GM12878 (cell line): Measurements from ENCODE around the gene GREM1. TPM values are rescaled to one million over a fixed set of nuclear protein-coding genes. Genes with fewer than 3 reads are reported as not detected.

Experiments used
- ATAC-seq: fragments of 200-7000 bp; cut with Tn5 transposase; 3 replicates; pipeline ENCODE4 v1.9.1; 2020; ENCODE audit warnings: mild to moderate bottlenecking, moderate library complexity
- BruUV-seq: library from RNA; stranded (reverse); fragments of 400-500 nt; replicated peaks from 2 replicates; lab custom pipeline; 2021; lab: Mats Ljungman, UMichigan
- CTCF ChIA-PET: fragments of 300-600 bp; sonication (Branson Sonifier 250); formaldehyde crosslinking; extraction: SDS; loops from one replicate; lab custom pipeline; 2021; ENCODE audit warnings: inconsistent platforms; lab: Yijun Ruan, JAX
- POLR2A ChIA-PET: fragments of 350-600 bp; formaldehyde crosslinking; extraction: SDS; loops from one replicate; lab custom pipeline; 2021; ENCODE audit warnings: inconsistent platforms; lab: Charles Lee
- RAD21 ChIA-PET: fragments of 300-600 bp; sonication (Branson Sonifier 250); formaldehyde crosslinking; loops from one replicate; lab custom pipeline; 2023; ENCODE audit warnings: antibody characterized with exemption; ENCODE audit not compliant: unreplicated experiment; lab: Charles Lee
- SMC1A ChIA-PET: fragments of 300-600 bp; sonication (Branson Sonifier 250); formaldehyde crosslinking; loops from one replicate; lab custom pipeline; 2023; ENCODE audit not compliant: unreplicated experiment, uncharacterized antibody; lab: Charles Lee
- DNase-seq: peaks from one replicate; pipeline ENCODE4 v3.0.0-alpha.2; 2011; ENCODE audit warnings: low read depth, low spot score
- FAIRE-seq: peaks from 3 replicates; lab custom pipeline; 2011; peaks lifted over from hg19 to GRCh38; lab: Jason Lieb, UNC
- H2AFZ ChIP-seq: 2 replicates; pipeline ENCODE4 v1.6.0; 2011; ENCODE audit warnings: low read depth, low read length, control low read depth; ENCODE audit not compliant: control insufficient read depth
- H3K27ac ChIP-seq: 2 replicates; pipeline ENCODE4 v1.5.1; 2011; ENCODE audit warnings: control low read depth; ENCODE audit not compliant: control insufficient read depth, insufficient read depth
- H3K27me3 ChIP-seq, 2 experiments: replicated peaks in 1 of 2; 2 replicates each; pipeline versions ENCODE4 v1.6.0 to v1.6.1; 2011; ENCODE audit warnings: low read length in 1 of 2; ENCODE audit not compliant: control insufficient read depth in 2 of 2, insufficient read depth in 2 of 2
- H3K36me3 ChIP-seq, 2 experiments: 2 replicates each; pipeline ENCODE4 v1.5.1; 2011; ENCODE audit warnings: low read length in 1 of 2; ENCODE audit not compliant: control insufficient read depth in 2 of 2, insufficient read depth in 2 of 2
- H3K4me1 ChIP-seq: 2 replicates; pipeline ENCODE4 v1.6.1; 2011; ENCODE audit warnings: mild to moderate bottlenecking, low read length, moderate library complexity, mixed read lengths; ENCODE audit not compliant: control insufficient read depth, insufficient read depth
- H3K4me2 ChIP-seq: 2 replicates; pipeline ENCODE4 v1.6.0; 2011; ENCODE audit warnings: control low read depth; ENCODE audit not compliant: control insufficient read depth, insufficient read depth
- H3K4me3 ChIP-seq: fragments of 200-600 bp; sonication (generic); 2 replicates; pipeline ENCODE4 v1.5.1; 2016
- H3K79me2 ChIP-seq: 2 replicates; pipeline ENCODE4 v1.6.0; 2011; ENCODE audit warnings: low read length; ENCODE audit not compliant: control insufficient read depth, insufficient read depth
- H3K9ac ChIP-seq: 2 replicates; pipeline ENCODE4 v1.8.0; 2011; ENCODE audit warnings: low read length, control low read depth, mixed read lengths; ENCODE audit not compliant: control insufficient read depth, insufficient read depth
- H3K9me3 ChIP-seq: replicated peaks from 3 replicates; pipeline ENCODE4 v1.5.1; 2011; ENCODE audit warnings: mild to moderate bottlenecking, low read length; ENCODE audit not compliant: control insufficient read depth, insufficient read depth
- H4K20me1 ChIP-seq: 2 replicates; pipeline ENCODE4 v1.6.0; 2011; ENCODE audit not compliant: control insufficient read depth, insufficient read depth
- STAT1 ChIP-seq: fragments of 450-650 bp; conservative IDR thresholded peaks from 2 replicates; pipeline ENCODE4 v1.6.1; 2014; ENCODE audit warnings: antibody characterized with exemption, mild to moderate bottlenecking
- WGBS: methylation state at CpG from one replicate; pipeline ENCODE4 v1.1.6; 2016; ENCODE audit warnings: low lambda C conversion rate; ENCODE audit not compliant: insufficient replicate concordance, insufficient coverage; ENCODE audit errors: missing lambda C conversion rate; 5-methylcytosine and 5-hydroxymethylcytosine counted together
- in situ Hi-C: fragments of 300-500 bp; cut with MboI; formaldehyde crosslinking; loops from 9 replicates; pipeline ENCODE4 v1.14.3; 2018; ENCODE audit warnings: mixed read lengths
- intact Hi-C: fragments of 100-400 bp; cut with micrococcal nuclease; formaldehyde crosslinking; loops from one replicate; pipeline ENCODE4 v1.14.2; 2022; ENCODE audit not compliant: unreplicated experiment
- polyA plus RNA-seq, 11 experiments: library from polyadenylated mRNA; depleted of rRNA in 4 of 11; unstranded in 6 of 11; stranded (reverse) in 5 of 11; fragments of >200 nt; fragmentation: Nextera tagmentation in 4 of 11; fragmentation: Illumina TruSeq in 1 of 11; extraction: Ambion mirVana in 4 of 11; extraction: Trizol in 1 of 11; gene quantifications; 1 replicate in 1 of 11; 2 replicates in 10 of 11; pipeline versions ENCODE4 v1.2.1 to v1.2.3, GENCODE V29; 2011 to 2016; ENCODE audit warnings: inconsistent platforms in 2 of 11, missing spikeins in 2 of 11, low read depth in 1 of 11
- total RNA-seq, 4 experiments: library from RNA; depleted of rRNA in 3 of 4; stranded (reverse); fragments of >200 nt in 3 of 4; fragmentation: Illumina TruSeq in 1 of 4; extraction: Trizol in 1 of 4; gene quantifications; 2 replicates each; pipeline versions ENCODE4 v1.2.1 to v1.2.3, GENCODE V29; 2013 to 2021
- TF ChIP-seq, protein P1 (sequence below): fragments of 450-650 bp; IDR thresholded peaks from 2 replicates; pipeline ENCODE4 v1.6.1; 2017; ENCODE audit warnings: mild to moderate bottlenecking

The GREM1 gene
- total and polyA plus RNA-seq, 10 of the 15 experiments (the other 5 are each of a cell fraction or from before 2014, with no cell fraction given) = 0.08 to 0.36 (median 0.08) TPM; not detected in 7

DNA sequence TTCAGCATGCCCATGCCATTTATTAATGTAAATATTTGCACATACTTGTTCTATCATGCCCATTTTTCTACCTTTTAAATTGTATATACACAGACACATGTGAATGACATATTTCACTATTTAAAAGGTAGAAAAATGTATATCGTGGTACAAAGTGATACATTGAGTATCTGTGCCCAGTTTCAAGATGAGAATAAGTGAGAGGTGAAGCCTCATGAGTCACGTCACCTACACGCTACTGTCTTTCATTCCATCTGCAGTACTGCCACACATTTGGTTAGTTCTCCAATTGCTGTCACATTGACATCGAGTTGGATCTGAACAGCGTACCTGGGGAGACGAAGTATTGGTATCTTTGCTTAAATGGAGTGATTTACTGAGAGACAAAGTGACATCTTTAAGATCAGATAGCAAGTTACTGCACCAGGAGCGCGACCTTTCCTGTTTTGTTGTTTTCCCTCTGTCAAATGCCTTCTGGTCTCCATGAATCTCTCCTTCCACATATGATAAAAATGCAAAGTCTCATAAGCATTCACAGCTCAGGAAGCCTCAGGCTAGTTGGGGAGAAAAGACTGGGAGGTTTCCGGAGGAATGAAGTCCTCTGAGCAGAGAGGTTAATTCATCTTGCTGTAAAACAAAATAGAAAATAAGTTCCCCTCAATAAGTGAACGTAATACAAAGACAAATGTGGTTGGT is 12.0 kb downstream of the GREM1 start:
- no peak for ATAC-seq
- no peaks in the 10 kb centered on the region for H3K36me3 ChIP-seq
- intact Hi-C loops = no loop called here
- H3K27ac ChIP-seq = no peak overlapping the region
- ChIA-PET CTCF (no interaction called here), SMC1A (no interaction called here), POLR2A (no interaction called here)
- 39% methylated on average over 10 of the region's 10 CpGs for whole genome bisulfite sequencing
- peaks cover 3 to 4% of the 10 kb centered on the region in 2 experiments; a peak in 2 of 4 replicates for H3K27me3 ChIP-seq
- H3K9me3 ChIP-seq = no peaks in the 10 kb centered on the region
- in situ Hi-C loops = no loop called here
- H3K79me2 ChIP-seq = no peaks in the 10 kb centered on the region
- no peak for DNase-seq
- H3K4me3 ChIP-seq = no peak overlapping the region
- H3K4me1 ChIP-seq = no peaks in the 10 kb centered on the region
- TF ChIP-seq STAT1 = no peak
- TF ChIP-seq, protein P1, sequence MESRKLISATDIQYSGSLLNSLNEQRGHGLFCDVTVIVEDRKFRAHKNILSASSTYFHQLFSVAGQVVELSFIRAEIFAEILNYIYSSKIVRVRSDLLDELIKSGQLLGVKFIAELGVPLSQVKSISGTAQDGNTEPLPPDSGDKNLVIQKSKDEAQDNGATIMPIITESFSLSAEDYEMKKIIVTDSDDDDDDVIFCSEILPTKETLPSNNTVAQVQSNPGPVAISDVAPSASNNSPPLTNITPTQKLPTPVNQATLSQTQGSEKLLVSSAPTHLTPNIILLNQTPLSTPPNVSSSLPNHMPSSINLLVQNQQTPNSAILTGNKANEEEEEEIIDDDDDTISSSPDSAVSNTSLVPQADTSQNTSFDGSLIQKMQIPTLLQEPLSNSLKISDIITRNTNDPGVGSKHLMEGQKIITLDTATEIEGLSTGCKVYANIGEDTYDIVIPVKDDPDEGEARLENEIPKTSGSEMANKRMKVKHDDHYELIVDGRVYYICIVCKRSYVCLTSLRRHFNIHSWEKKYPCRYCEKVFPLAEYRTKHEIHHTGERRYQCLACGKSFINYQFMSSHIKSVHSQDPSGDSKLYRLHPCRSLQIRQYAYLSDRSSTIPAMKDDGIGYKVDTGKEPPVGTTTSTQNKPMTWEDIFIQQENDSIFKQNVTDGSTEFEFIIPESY = no peak
- TF ChIP-seq, all 136 proteins: peak for 0
- no peak overlapping the region for H3K4me2 ChIP-seq
- RAD21 ChIA-PET = no interaction called here
- H3K9ac ChIP-seq = no peak overlapping the region
- no peak for FAIRE-seq
- H4K20me1 ChIP-seq = no peaks in the 10 kb centered on the region
- H2AFZ ChIP-seq = no peak overlapping the region
- BruUV-seq = no TSS peak
